GM12878 (cell line): ENCODE measurements around the gene PTPRU. TPM values are rescaled to one million over a fixed set of nuclear protein-coding genes. Genes with fewer than 3 reads are reported as not detected.

ENCODE experiments used
- ATAC-seq: fragments of 200-7000 bp; cut with Tn5 transposase; 3 replicates; pipeline ENCODE4 v1.9.1; 2020; ENCODE audit warnings: mild to moderate bottlenecking, moderate library complexity
- BruUV-seq: library from RNA; stranded (reverse); fragments of 400-500 nt; replicated peaks from 2 replicates; lab custom pipeline; 2021; lab: Mats Ljungman, UMichigan
- CTCF ChIA-PET: fragments of 300-600 bp; sonication (Branson Sonifier 250); formaldehyde crosslinking; extraction: SDS; loops from one replicate; lab custom pipeline; 2021; ENCODE audit warnings: inconsistent platforms; lab: Yijun Ruan, JAX
- POLR2A ChIA-PET: fragments of 350-600 bp; formaldehyde crosslinking; extraction: SDS; loops from one replicate; lab custom pipeline; 2021; ENCODE audit warnings: inconsistent platforms; lab: Charles Lee
- RAD21 ChIA-PET: fragments of 300-600 bp; sonication (Branson Sonifier 250); formaldehyde crosslinking; loops from one replicate; lab custom pipeline; 2023; ENCODE audit warnings: antibody characterized with exemption; ENCODE audit not compliant: unreplicated experiment; lab: Charles Lee
- SMC1A ChIA-PET: fragments of 300-600 bp; sonication (Branson Sonifier 250); formaldehyde crosslinking; loops from one replicate; lab custom pipeline; 2023; ENCODE audit not compliant: unreplicated experiment, uncharacterized antibody; lab: Charles Lee
- DNase-seq: peaks from one replicate; pipeline ENCODE4 v3.0.0-alpha.2; 2011; ENCODE audit warnings: low read depth, low spot score
- FAIRE-seq: peaks from 3 replicates; lab custom pipeline; 2011; peaks lifted over from hg19 to GRCh38; lab: Jason Lieb, UNC
- H2AFZ ChIP-seq: 2 replicates; pipeline ENCODE4 v1.6.0; 2011; ENCODE audit warnings: low read depth, low read length, control low read depth; ENCODE audit not compliant: control insufficient read depth
- H3K27ac ChIP-seq: 2 replicates; pipeline ENCODE4 v1.5.1; 2011; ENCODE audit warnings: control low read depth; ENCODE audit not compliant: control insufficient read depth, insufficient read depth
- H3K27me3 ChIP-seq, 2 experiments: replicated peaks in 1 of 2; 2 replicates each; pipeline versions ENCODE4 v1.6.0 to v1.6.1; 2011; ENCODE audit warnings: low read length in 1 of 2; ENCODE audit not compliant: control insufficient read depth in 2 of 2, insufficient read depth in 2 of 2
- H3K36me3 ChIP-seq, 2 experiments: 2 replicates each; pipeline ENCODE4 v1.5.1; 2011; ENCODE audit warnings: low read length in 1 of 2; ENCODE audit not compliant: control insufficient read depth in 2 of 2, insufficient read depth in 2 of 2
- H3K4me1 ChIP-seq: 2 replicates; pipeline ENCODE4 v1.6.1; 2011; ENCODE audit warnings: mild to moderate bottlenecking, low read length, moderate library complexity, mixed read lengths; ENCODE audit not compliant: control insufficient read depth, insufficient read depth
- H3K4me2 ChIP-seq: 2 replicates; pipeline ENCODE4 v1.6.0; 2011; ENCODE audit warnings: control low read depth; ENCODE audit not compliant: control insufficient read depth, insufficient read depth
- H3K4me3 ChIP-seq: fragments of 200-600 bp; sonication (generic); 2 replicates; pipeline ENCODE4 v1.5.1; 2016
- H3K79me2 ChIP-seq: 2 replicates; pipeline ENCODE4 v1.6.0; 2011; ENCODE audit warnings: low read length; ENCODE audit not compliant: control insufficient read depth, insufficient read depth
- H3K9ac ChIP-seq: 2 replicates; pipeline ENCODE4 v1.8.0; 2011; ENCODE audit warnings: low read length, control low read depth, mixed read lengths; ENCODE audit not compliant: control insufficient read depth, insufficient read depth
- H3K9me3 ChIP-seq: replicated peaks from 3 replicates; pipeline ENCODE4 v1.5.1; 2011; ENCODE audit warnings: mild to moderate bottlenecking, low read length; ENCODE audit not compliant: control insufficient read depth, insufficient read depth
- H4K20me1 ChIP-seq: 2 replicates; pipeline ENCODE4 v1.6.0; 2011; ENCODE audit not compliant: control insufficient read depth, insufficient read depth
- ATF7 ChIP-seq: fragments of 450-650 bp; IDR thresholded peaks from 2 replicates; pipeline ENCODE4 v1.6.1; 2016; ENCODE audit warnings: low read depth, mild to moderate bottlenecking
- JUNB ChIP-seq: IDR thresholded peaks from 2 replicates; pipeline ENCODE4 v1.6.1; 2016; ENCODE audit warnings: antibody characterized with exemption, mild to moderate bottlenecking
- LARP7 ChIP-seq: fragments of 450-650 bp; IDR thresholded peaks from 2 replicates; pipeline ENCODE4 v1.6.1; 2017; ENCODE audit warnings: mild to moderate bottlenecking
- RUNX3 ChIP-seq: IDR thresholded peaks from 2 replicates; pipeline ENCODE4 v1.6.1; 2012; ENCODE audit warnings: low read length, inconsistent platforms
- SRF ChIP-seq, 2 experiments: IDR thresholded peaks; 2 replicates each; pipeline ENCODE4 v1.6.1; 2011; ENCODE audit warnings: low read depth in 2 of 2, low read length in 2 of 2, mild to moderate bottlenecking in 1 of 2, moderate library complexity in 1 of 2
- SUZ12 ChIP-seq: fragments of 200-600 bp; sonication (generic); IDR thresholded peaks from one replicate; pipeline ENCODE4 v1.6.1; 2018; ENCODE audit warnings: antibody characterized with exemption, mild to moderate bottlenecking; ENCODE audit not compliant: unreplicated experiment
- TARDBP ChIP-seq: IDR thresholded peaks from 2 replicates; pipeline ENCODE4 v1.6.1; 2016; ENCODE audit warnings: borderline replicate concordance
- WRNIP1 ChIP-seq: IDR thresholded peaks from 2 replicates; pipeline ENCODE4 v1.6.1; 2011; ENCODE audit warnings: low read depth, low read length, improper control_type of control experiment, borderline replicate concordance
- WGBS: methylation state at CpG from one replicate; pipeline ENCODE4 v1.1.6; 2016; ENCODE audit warnings: low lambda C conversion rate; ENCODE audit not compliant: insufficient replicate concordance, insufficient coverage; ENCODE audit errors: missing lambda C conversion rate; 5-methylcytosine and 5-hydroxymethylcytosine counted together
- in situ Hi-C: fragments of 300-500 bp; cut with MboI; formaldehyde crosslinking; loops from 9 replicates; pipeline ENCODE4 v1.14.3; 2018; ENCODE audit warnings: mixed read lengths
- intact Hi-C: fragments of 100-400 bp; cut with micrococcal nuclease; formaldehyde crosslinking; loops from one replicate; pipeline ENCODE4 v1.14.2; 2022; ENCODE audit not compliant: unreplicated experiment
- polyA plus RNA-seq, 11 experiments: library from polyadenylated mRNA; depleted of rRNA in 4 of 11; unstranded in 6 of 11; stranded (reverse) in 5 of 11; fragments of >200 nt; fragmentation: Nextera tagmentation in 4 of 11; fragmentation: Illumina TruSeq in 1 of 11; extraction: Ambion mirVana in 4 of 11; extraction: Trizol in 1 of 11; gene quantifications; 1 replicate in 1 of 11; 2 replicates in 10 of 11; pipeline versions ENCODE4 v1.2.1 to v1.2.3, GENCODE V29; 2011 to 2016; ENCODE audit warnings: inconsistent platforms in 2 of 11, missing spikeins in 2 of 11, low read depth in 1 of 11
- total RNA-seq, 4 experiments: library from RNA; depleted of rRNA in 3 of 4; stranded (reverse); fragments of >200 nt in 3 of 4; fragmentation: Illumina TruSeq in 1 of 4; extraction: Trizol in 1 of 4; gene quantifications; 2 replicates each; pipeline versions ENCODE4 v1.2.1 to v1.2.3, GENCODE V29; 2013 to 2021
- TF ChIP-seq, protein P1 (sequence below): IDR thresholded peaks from 2 replicates; pipeline ENCODE4 v1.6.1; 2012; ENCODE audit warnings: low read depth, low read length, improper control_type of control experiment
- TF ChIP-seq, protein P2 (sequence below): fragments of 450-650 bp; IDR thresholded peaks from 2 replicates; pipeline ENCODE4 v1.6.1; 2017; ENCODE audit warnings: antibody characterized with exemption, mild to moderate bottlenecking, moderate library complexity

Gene PTPRU
- total and polyA plus RNA-seq, 10 of the 15 experiments (the other 5 are each of a cell fraction or from before 2014, with no cell fraction given), result 0.04 to 2.5 (median 0.73) TPM

DNA sequence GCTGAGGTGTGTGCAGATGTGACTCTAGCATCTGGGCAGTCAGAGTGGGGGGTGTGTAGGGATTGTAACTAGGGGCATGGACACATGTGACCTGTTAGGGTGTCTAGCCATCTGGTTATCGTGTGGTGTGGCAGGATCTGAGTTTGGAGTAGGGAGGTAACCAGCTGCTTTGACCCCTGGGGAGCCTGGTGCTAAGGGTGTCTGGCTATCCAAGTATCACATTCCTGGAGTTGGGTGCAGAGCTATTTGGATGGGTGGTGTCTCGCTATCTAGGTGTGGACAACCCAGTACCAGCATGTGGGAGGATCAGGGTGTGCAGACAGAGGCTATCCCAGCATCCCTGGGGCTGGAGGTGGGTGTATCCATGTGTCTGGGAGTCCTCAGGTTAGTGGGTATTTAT, 4.7 kb downstream of the PTPRU start:
- no peak for FAIRE-seq
- H2AFZ ChIP-seq, result no peak overlapping the region
- intact Hi-C loops (no loop called here), in situ Hi-C loops (loop anchor here (10.0 kb wide), 1 partner anchor 604 kb away; no protein-coding TSS in a partner anchor)
- CTCF ChIA-PET, result no interaction called here
- no peak overlapping the region for H3K4me3 ChIP-seq
- no peaks in the 10 kb centered on the region for H3K9me3 ChIP-seq
- no peaks in the 10 kb centered on the region for H4K20me1 ChIP-seq
- no peaks in the 10 kb centered on the region for H3K36me3 ChIP-seq
- no peak overlapping the region for H3K4me2 ChIP-seq
- no peak for DNase-seq
- no peaks in the 10 kb centered on the region for H3K79me2 ChIP-seq
- RAD21 ChIA-PET, result no interaction called here
- POLR2A ChIA-PET, result no interaction called here
- TF ChIP-seq, protein P1, sequence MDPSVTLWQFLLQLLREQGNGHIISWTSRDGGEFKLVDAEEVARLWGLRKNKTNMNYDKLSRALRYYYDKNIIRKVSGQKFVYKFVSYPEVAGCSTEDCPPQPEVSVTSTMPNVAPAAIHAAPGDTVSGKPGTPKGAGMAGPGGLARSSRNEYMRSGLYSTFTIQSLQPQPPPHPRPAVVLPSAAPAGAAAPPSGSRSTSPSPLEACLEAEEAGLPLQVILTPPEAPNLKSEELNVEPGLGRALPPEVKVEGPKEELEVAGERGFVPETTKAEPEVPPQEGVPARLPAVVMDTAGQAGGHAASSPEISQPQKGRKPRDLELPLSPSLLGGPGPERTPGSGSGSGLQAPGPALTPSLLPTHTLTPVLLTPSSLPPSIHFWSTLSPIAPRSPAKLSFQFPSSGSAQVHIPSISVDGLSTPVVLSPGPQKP, result no peak
- TF ChIP-seq ATF7 (no peak), TARDBP (no peak), JUNB (no peak), SUZ12 (no peak), WRNIP1 (no peak), RUNX3 (no peak), SRF (IDR thresholded peaks at IDR 0.05; ENCODE audit: low read depth in 2 of 2, low read length in 2 of 2) (no peak), LARP7 (no peak)
- TF ChIP-seq, protein P2, sequence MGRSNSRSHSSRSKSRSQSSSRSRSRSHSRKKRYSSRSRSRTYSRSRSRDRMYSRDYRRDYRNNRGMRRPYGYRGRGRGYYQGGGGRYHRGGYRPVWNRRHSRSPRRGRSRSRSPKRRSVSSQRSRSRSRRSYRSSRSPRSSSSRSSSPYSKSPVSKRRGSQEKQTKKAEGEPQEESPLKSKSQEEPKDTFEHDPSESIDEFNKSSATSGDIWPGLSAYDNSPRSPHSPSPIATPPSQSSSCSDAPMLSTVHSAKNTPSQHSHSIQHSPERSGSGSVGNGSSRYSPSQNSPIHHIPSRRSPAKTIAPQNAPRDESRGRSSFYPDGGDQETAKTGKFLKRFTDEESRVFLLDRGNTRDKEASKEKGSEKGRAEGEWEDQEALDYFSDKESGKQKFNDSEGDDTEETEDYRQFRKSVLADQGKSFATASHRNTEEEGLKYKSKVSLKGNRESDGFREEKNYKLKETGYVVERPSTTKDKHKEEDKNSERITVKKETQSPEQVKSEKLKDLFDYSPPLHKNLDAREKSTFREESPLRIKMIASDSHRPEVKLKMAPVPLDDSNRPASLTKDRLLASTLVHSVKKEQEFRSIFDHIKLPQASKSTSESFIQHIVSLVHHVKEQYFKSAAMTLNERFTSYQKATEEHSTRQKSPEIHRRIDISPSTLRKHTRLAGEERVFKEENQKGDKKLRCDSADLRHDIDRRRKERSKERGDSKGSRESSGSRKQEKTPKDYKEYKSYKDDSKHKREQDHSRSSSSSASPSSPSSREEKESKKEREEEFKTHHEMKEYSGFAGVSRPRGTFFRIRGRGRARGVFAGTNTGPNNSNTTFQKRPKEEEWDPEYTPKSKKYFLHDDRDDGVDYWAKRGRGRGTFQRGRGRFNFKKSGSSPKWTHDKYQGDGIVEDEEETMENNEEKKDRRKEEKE, result no peak
- no peak overlapping the region for H3K9ac ChIP-seq
- SMC1A ChIA-PET, result no interaction called here
- no peak for ATAC-seq
- peaks cover 8% of the 10 kb centered on the region for H3K4me1 ChIP-seq
- H3K27ac ChIP-seq, result no peak overlapping the region
- no TSS peak for BruUV-seq
- 0% methylated on average over 2 of the region's 2 CpGs for WGBS
- peaks cover 10 to 21% of the 10 kb centered on the region in 2 experiments for H3K27me3 ChIP-seq
